ENCODE data around the gene MAMLD1.

Gene MAMLD1

GRCh38 chrX:150421816-150422215 lies 58.7 kb downstream of the MAMLD1 start:
- Mint-ChIP-seq H3K9me3 (no peaks in the 10 kb centered on the region), H3K27ac (ENCODE audit: low read depth) (no peak overlapping the region), H3K4me3 (no peak overlapping the region), H3K36me3 (ENCODE audit: insufficient read depth) (no peaks in the 10 kb centered on the region), H3K27me3 (no peaks in the 10 kb centered on the region), H3K4me1 (no peaks in the 10 kb centered on the region)
- ATAC-seq (replicated peaks; ENCODE audit: extremely low read depth, poor library complexity, severe bottlenecking), result no peak
- no peak for DNase-seq (ENCODE audit: low spot score in 2 of 2)

- Mint-ChIP-seq H3K27ac (ENCODE audit: low read depth) (no peak overlapping the region), H3K4me1 (no peaks in the 10 kb centered on the region), H3K27me3 (no peaks in the 10 kb centered on the region), H3K4me3 (no peak overlapping the region), H3K36me3 (ENCODE audit: insufficient read depth) (no peaks in the 10 kb centered on the region), H3K9me3 (no peaks in the 10 kb centered on the region)
- DNase-seq (ENCODE audit: low spot score in 2 of 2) (no peak), ATAC-seq (replicated peaks; ENCODE audit: extremely low read depth, poor library complexity, severe bottlenecking) (no peak)
Measured at GRCh38 chrX:150429594-150429993, 66.5 kb downstream of the MAMLD1 start.

- H3K36me3 Mint-ChIP-seq (ENCODE audit: insufficient read depth), result peaks cover 2% of the 10 kb centered on the region
- no peak overlapping the region for H3K4me3 Mint-ChIP-seq
- H3K4me1 Mint-ChIP-seq, result no peaks in the 10 kb centered on the region
- H3K27ac Mint-ChIP-seq (ENCODE audit: low read depth), result no peak overlapping the region
- no peaks in the 10 kb centered on the region for H3K9me3 Mint-ChIP-seq
- DNase-seq (ENCODE audit: low spot score in 2 of 2) (no peak), ATAC-seq (replicated peaks; ENCODE audit: extremely low read depth, poor library complexity, severe bottlenecking) (no peak)
- H3K27me3 Mint-ChIP-seq, result no peaks in the 10 kb centered on the region
Measured at GRCh38 chrX:150436195-150436594, 73.1 kb downstream of the MAMLD1 start.

GRCh38 chrX:150438165-150438564 lies 75.0 kb downstream of the MAMLD1 start:
- no peak for DNase-seq (ENCODE audit: low spot score in 2 of 2)
- H3K4me3 Mint-ChIP-seq, result no peak overlapping the region
- H3K9me3 Mint-ChIP-seq, result no peaks in the 10 kb centered on the region
- no peak overlapping the region for H3K27ac Mint-ChIP-seq (ENCODE audit: low read depth)
- H3K36me3 Mint-ChIP-seq (ENCODE audit: insufficient read depth), result peaks cover 2% of the 10 kb centered on the region
- ATAC-seq (replicated peaks; ENCODE audit: extremely low read depth, poor library complexity, severe bottlenecking), result no peak
- no peaks in the 10 kb centered on the region for H3K27me3 Mint-ChIP-seq
- no peaks in the 10 kb centered on the region for H3K4me1 Mint-ChIP-seq

- Mint-ChIP-seq H3K36me3 (ENCODE audit: insufficient read depth) (no peaks in the 10 kb centered on the region), H3K9me3 (no peaks in the 10 kb centered on the region), H3K4me1 (no peaks in the 10 kb centered on the region), H3K4me3 (no peak overlapping the region), H3K27ac (ENCODE audit: low read depth) (no peak overlapping the region), H3K27me3 (no peaks in the 10 kb centered on the region)
- ATAC-seq (replicated peaks; ENCODE audit: extremely low read depth, poor library complexity, severe bottlenecking) (no peak), DNase-seq (ENCODE audit: low spot score in 2 of 2) (no peak)
Measured at GRCh38 chrX:150446151-150446550, 83.0 kb downstream of the MAMLD1 start.

GRCh38 chrX:150446995-150447394 lies 83.9 kb downstream of the MAMLD1 start:
- no peak overlapping the region for H3K27ac Mint-ChIP-seq (ENCODE audit: low read depth)
- no peaks in the 10 kb centered on the region for H3K4me1 Mint-ChIP-seq
- H3K9me3 Mint-ChIP-seq, result no peaks in the 10 kb centered on the region
- no peaks in the 10 kb centered on the region for H3K36me3 Mint-ChIP-seq (ENCODE audit: insufficient read depth)
- ATAC-seq (replicated peaks; ENCODE audit: extremely low read depth, poor library complexity, severe bottlenecking) (no peak), DNase-seq (ENCODE audit: low spot score in 2 of 2) (no peak)
- no peaks in the 10 kb centered on the region for H3K27me3 Mint-ChIP-seq
- H3K4me3 Mint-ChIP-seq, result no peak overlapping the region

GRCh38 chrX:150449313-150449712 lies 86.2 kb downstream of the MAMLD1 start:
- DNase-seq (ENCODE audit: low spot score in 2 of 2), result no peak
- Mint-ChIP-seq H3K27me3 (no peaks in the 10 kb centered on the region), H3K27ac (ENCODE audit: low read depth) (no peak overlapping the region), H3K4me1 (no peaks in the 10 kb centered on the region), H3K4me3 (no peak overlapping the region), H3K36me3 (ENCODE audit: insufficient read depth) (no peaks in the 10 kb centered on the region), H3K9me3 (no peaks in the 10 kb centered on the region)
- ATAC-seq (replicated peaks; ENCODE audit: extremely low read depth, poor library complexity, severe bottlenecking), result no peak

- Mint-ChIP-seq H3K36me3 (ENCODE audit: insufficient read depth) (no peaks in the 10 kb centered on the region), H3K9me3 (no peaks in the 10 kb centered on the region), H3K4me1 (no peaks in the 10 kb centered on the region), H3K27ac (ENCODE audit: low read depth) (no peak overlapping the region), H3K27me3 (no peaks in the 10 kb centered on the region), H3K4me3 (no peak overlapping the region)
- DNase-seq (ENCODE audit: low spot score in 2 of 2) (no peak), ATAC-seq (replicated peaks; ENCODE audit: extremely low read depth, poor library complexity, severe bottlenecking) (no peak)
Measured at GRCh38 chrX:150450519-150451177, 87.5 kb downstream of the MAMLD1 start.

- DNase-seq (ENCODE audit: low spot score in 2 of 2) (no peak), ATAC-seq (replicated peaks; ENCODE audit: extremely low read depth, poor library complexity, severe bottlenecking) (no peak)
- Mint-ChIP-seq H3K4me1 (no peaks in the 10 kb centered on the region), H3K9me3 (no peaks in the 10 kb centered on the region), H3K36me3 (ENCODE audit: insufficient read depth) (no peaks in the 10 kb centered on the region), H3K4me3 (no peak overlapping the region), H3K27me3 (no peaks in the 10 kb centered on the region), H3K27ac (ENCODE audit: low read depth) (no peak overlapping the region)
Measured at GRCh38 chrX:150451953-150452352, 88.8 kb downstream of the MAMLD1 start.

- Mint-ChIP-seq H3K4me1 (peaks cover 3% of the 10 kb centered on the region), H3K27me3 (no peaks in the 10 kb centered on the region), H3K36me3 (ENCODE audit: insufficient read depth) (no peaks in the 10 kb centered on the region), H3K4me3 (no peak overlapping the region), H3K27ac (ENCODE audit: low read depth) (no peak overlapping the region), H3K9me3 (no peaks in the 10 kb centered on the region)
- DNase-seq (ENCODE audit: low spot score in 2 of 2), result no peak
- no peak for ATAC-seq (replicated peaks; ENCODE audit: extremely low read depth, poor library complexity, severe bottlenecking)
Measured at GRCh38 chrX:150454083-150454482, 91.0 kb downstream of the MAMLD1 start.

- Mint-ChIP-seq H3K4me3 (no peak overlapping the region), H3K36me3 (ENCODE audit: insufficient read depth) (no peaks in the 10 kb centered on the region), H3K27ac (ENCODE audit: low read depth) (no peak overlapping the region), H3K27me3 (no peaks in the 10 kb centered on the region), H3K4me1 (peaks cover 8% of the 10 kb centered on the region), H3K9me3 (no peaks in the 10 kb centered on the region)
- no peak for DNase-seq (ENCODE audit: low spot score in 2 of 2)
- ATAC-seq (replicated peaks; ENCODE audit: extremely low read depth, poor library complexity, severe bottlenecking), result no peak
Measured at GRCh38 chrX:150454508-150455214, 91.5 kb downstream of the MAMLD1 start.

GRCh38 chrX:150455215-150455608 lies 92.1 kb downstream of the MAMLD1 start:
- Mint-ChIP-seq H3K27me3 (no peaks in the 10 kb centered on the region), H3K27ac (ENCODE audit: low read depth) (no peak overlapping the region), H3K9me3 (no peaks in the 10 kb centered on the region), H3K36me3 (ENCODE audit: insufficient read depth) (no peaks in the 10 kb centered on the region), H3K4me3 (no peak overlapping the region), H3K4me1 (peaks cover 8% of the 10 kb centered on the region)
- DNase-seq (ENCODE audit: low spot score in 2 of 2) (no peak), ATAC-seq (replicated peaks; ENCODE audit: extremely low read depth, poor library complexity, severe bottlenecking) (no peak)

- Mint-ChIP-seq H3K4me3 (no peak overlapping the region), H3K9me3 (no peaks in the 10 kb centered on the region), H3K36me3 (ENCODE audit: insufficient read depth) (no peaks in the 10 kb centered on the region), H3K4me1 (peaks cover 8% of the 10 kb centered on the region), H3K27me3 (no peaks in the 10 kb centered on the region), H3K27ac (ENCODE audit: low read depth) (no peak overlapping the region)
- ATAC-seq (replicated peaks; ENCODE audit: extremely low read depth, poor library complexity, severe bottlenecking) (no peak), DNase-seq (ENCODE audit: low spot score in 2 of 2) (no peak)
Measured at GRCh38 chrX:150456466-150456865, 93.3 kb downstream of the MAMLD1 start.

All from central memory CD8-positive, alpha-beta T cell (primary cell).